ENCODE data around the gene KCNE2.

DNA sequence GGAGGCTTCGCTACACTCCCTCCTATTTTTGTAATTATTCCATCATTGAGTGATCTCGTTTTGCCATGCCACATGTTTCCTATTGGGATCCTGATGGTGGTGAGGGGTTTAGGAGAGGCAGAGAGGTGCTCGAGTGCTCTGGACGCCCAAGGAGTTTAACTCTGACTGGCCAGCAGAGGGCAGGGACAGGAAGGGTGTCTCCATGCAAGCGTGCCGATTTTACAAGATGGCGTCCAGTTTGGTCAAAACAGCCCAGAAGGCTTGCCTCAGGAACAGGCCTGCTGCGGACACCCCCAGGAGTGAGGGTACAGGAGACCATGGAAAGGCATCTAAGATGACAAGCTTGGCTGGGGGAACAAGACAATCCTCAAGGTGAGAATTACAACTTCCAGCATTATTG lies 33.8 kb upstream of the KCNE2 start:
- TF ChIP-seq, protein P1, sequence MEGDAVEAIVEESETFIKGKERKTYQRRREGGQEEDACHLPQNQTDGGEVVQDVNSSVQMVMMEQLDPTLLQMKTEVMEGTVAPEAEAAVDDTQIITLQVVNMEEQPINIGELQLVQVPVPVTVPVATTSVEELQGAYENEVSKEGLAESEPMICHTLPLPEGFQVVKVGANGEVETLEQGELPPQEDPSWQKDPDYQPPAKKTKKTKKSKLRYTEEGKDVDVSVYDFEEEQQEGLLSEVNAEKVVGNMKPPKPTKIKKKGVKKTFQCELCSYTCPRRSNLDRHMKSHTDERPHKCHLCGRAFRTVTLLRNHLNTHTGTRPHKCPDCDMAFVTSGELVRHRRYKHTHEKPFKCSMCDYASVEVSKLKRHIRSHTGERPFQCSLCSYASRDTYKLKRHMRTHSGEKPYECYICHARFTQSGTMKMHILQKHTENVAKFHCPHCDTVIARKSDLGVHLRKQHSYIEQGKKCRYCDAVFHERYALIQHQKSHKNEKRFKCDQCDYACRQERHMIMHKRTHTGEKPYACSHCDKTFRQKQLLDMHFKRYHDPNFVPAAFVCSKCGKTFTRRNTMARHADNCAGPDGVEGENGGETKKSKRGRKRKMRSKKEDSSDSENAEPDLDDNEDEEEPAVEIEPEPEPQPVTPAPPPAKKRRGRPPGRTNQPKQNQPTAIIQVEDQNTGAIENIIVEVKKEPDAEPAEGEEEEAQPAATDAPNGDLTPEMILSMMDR (IDR thresholded peaks at IDR 0.05; ENCODE audit: low read depth, low read length), result no peak
- no peak for TF ChIP-seq EZH2phosphoT487 (IDR thresholded peaks at IDR 0.05; ENCODE audit: low read depth)

Data from OCI-LY3 (cell line).